Ovary (tissue), 3 donors: ENCODE measurements around the gene ZSCAN21.

Source experiments
- POLR2A ChIP-seq: fragments of 450-650 bp; IDR thresholded peaks from one replicate; pipeline ENCODE4 v1.6.1; 2017; ENCODE audit warnings: antibody characterized with exemption, mild to moderate bottlenecking, moderate library complexity
- TF ChIP-seq, protein P1 (sequence below), 3 donors: fragments of 450-650 bp in 2 of 3; fragments of 200-600 bp in 1 of 3; IDR thresholded peaks; one replicate each; pipeline versions ENCODE4 v1.5.1 to v1.8.0; 2016 to 2022; ENCODE audit warnings: antibody characterized with exemption in 3 of 3, mild to moderate bottlenecking in 1 of 3
- donor health status: DM: no; HTN: no; CAD: no.

DNA sequence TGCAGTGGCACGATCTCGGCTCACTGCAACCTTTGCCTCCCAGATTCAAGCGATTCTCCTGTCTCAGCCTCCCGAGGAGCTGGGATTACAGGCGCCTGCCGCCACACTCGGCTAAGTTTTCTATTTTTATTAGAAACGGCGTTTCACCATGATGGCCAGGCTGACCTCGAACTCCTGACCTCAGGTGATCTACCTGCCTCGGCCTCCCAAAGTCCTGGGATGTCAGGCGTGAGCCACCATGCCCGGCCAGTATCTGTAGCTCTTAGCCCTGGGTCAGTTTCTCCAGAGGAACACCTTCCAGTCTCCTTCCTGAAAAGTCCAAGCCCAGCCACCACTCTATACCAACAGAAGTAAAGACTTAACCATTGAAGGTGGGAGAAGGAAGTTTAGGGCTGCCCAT, 49.3 kb upstream of the ZSCAN21 start:
- TF ChIP-seq POLR2A, result no peak
- TF ChIP-seq, protein P1, sequence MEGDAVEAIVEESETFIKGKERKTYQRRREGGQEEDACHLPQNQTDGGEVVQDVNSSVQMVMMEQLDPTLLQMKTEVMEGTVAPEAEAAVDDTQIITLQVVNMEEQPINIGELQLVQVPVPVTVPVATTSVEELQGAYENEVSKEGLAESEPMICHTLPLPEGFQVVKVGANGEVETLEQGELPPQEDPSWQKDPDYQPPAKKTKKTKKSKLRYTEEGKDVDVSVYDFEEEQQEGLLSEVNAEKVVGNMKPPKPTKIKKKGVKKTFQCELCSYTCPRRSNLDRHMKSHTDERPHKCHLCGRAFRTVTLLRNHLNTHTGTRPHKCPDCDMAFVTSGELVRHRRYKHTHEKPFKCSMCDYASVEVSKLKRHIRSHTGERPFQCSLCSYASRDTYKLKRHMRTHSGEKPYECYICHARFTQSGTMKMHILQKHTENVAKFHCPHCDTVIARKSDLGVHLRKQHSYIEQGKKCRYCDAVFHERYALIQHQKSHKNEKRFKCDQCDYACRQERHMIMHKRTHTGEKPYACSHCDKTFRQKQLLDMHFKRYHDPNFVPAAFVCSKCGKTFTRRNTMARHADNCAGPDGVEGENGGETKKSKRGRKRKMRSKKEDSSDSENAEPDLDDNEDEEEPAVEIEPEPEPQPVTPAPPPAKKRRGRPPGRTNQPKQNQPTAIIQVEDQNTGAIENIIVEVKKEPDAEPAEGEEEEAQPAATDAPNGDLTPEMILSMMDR (IDR thresholded peaks at IDR 0.05), result no peak
